HG03378 (cell line): ENCODE results near the gene SDC4.
A peak's percentile ranks its signal among the peaks of the same experiment; 100 is the strongest.

ENCODE experiments used
- ATAC-seq: cut with Tn5 transposase; IDR thresholded peaks from one replicate; pipeline ENCODE4 v1.9.1; 2021; ENCODE audit warnings: mild to moderate bottlenecking, moderate library complexity; ENCODE audit not compliant: unreplicated experiment

The SDC4 gene

GRCh38 chr20:45347936-45348778 is at the start of gene SDC4:
Gene SDC4 (minus strand): TSS chr20:45348424. CDS start chr20:45348384, 40 bp downstream.
- ATAC-seq: no peak

GRCh38 chr20:45395114-45395415 is 46.8 kb upstream of the SDC4 start:
- ATAC-seq: no peak

GRCh38 chr20:45394221-45395113 is 46.2 kb upstream of the SDC4 start:
- ATAC-seq: no peak

GRCh38 chr20:45392733-45393132 is 44.5 kb upstream of the SDC4 start:
- no peak for ATAC-seq

- no peak for ATAC-seq
These were observed 43.3 kb upstream of the SDC4 start for GRCh38 chr20:45391559-45391958.

GRCh38 chr20:45390931-45391330 is 42.7 kb upstream of the SDC4 start:
- no peak for ATAC-seq

GRCh38 chr20:45387274-45387673 is 39.0 kb upstream of the SDC4 start:
- ATAC-seq: no peak

GRCh38 chr20:45378191-45378590 is 30.0 kb upstream of the SDC4 start, which contains the start of gene TP53TG5:
Gene TP53TG5 (minus strand): TSS chr20:45378325. CDS start chr20:45378236, 89 bp downstream.
- no peak for ATAC-seq

- no peak for ATAC-seq
These were observed 29.0 kb upstream of the SDC4 start for GRCh38 chr20:45377269-45377668.

- no peak for ATAC-seq
These were observed 26.7 kb upstream of the SDC4 start for GRCh38 chr20:45374966-45375365.

- no peak for ATAC-seq
These were observed 25.9 kb upstream of the SDC4 start for GRCh38 chr20:45374101-45374467.

- ATAC-seq: peak; percentile 49
These were observed 25.3 kb upstream of the SDC4 start for GRCh38 chr20:45373353-45374100.

- ATAC-seq: no peak
These were observed 24.6 kb upstream of the SDC4 start for GRCh38 chr20:45372646-45373352.

- no peak for ATAC-seq
These were observed 24.0 kb upstream of the SDC4 start for GRCh38 chr20:45372241-45372640.

- ATAC-seq: no peak
These were observed 22.4 kb upstream of the SDC4 start for GRCh38 chr20:45370571-45371160.

- peak; percentile 77 for ATAC-seq
These were observed 20.2 kb upstream of the SDC4 start for GRCh38 chr20:45368221-45368980.

- ATAC-seq: no peak
These were observed 18.9 kb upstream of the SDC4 start for GRCh38 chr20:45367126-45367525.

- ATAC-seq: no peak
These were observed 18.4 kb upstream of the SDC4 start for GRCh38 chr20:45366631-45367030.

- no peak for ATAC-seq
These were observed 18.0 kb upstream of the SDC4 start for GRCh38 chr20:45366192-45366591.
